ENCODE data around the gene MAGI2. TPM values are rescaled to one million over a fixed set of nuclear protein-coding genes. Genes with fewer than 3 reads are reported as not detected.
A peak's percentile ranks its signal among the peaks of the same experiment; 100 is the strongest.
"Not testable (repeated sequence)": the region's sequence is repeated elsewhere in the genome, so short reads cannot be mapped to it uniquely, and the experiment has no call there.

The MAGI2 gene
- total RNA-seq, 1 experiment from 2014 or later, result 0.34 TPM

- no peaks in the 10 kb centered on the region for H3K36me3 ChIP-seq (ENCODE audit: insufficient read depth, low read length, poor library complexity, severe bottlenecking)
- no peaks in the 10 kb centered on the region for H3K4me1 ChIP-seq (ENCODE audit: insufficient read depth, low read length, poor library complexity, severe bottlenecking)
- ChIA-PET POLR2A (ENCODE audit: low non-redundant PET) (no interaction called here), CTCF (no interaction called here)
- peaks cover 87% of the 10 kb centered on the region for H3K27me3 ChIP-seq (replicated peaks; ENCODE audit: insufficient read depth, low read depth, low read length, poor library complexity)
- BruUV-seq (replicated peaks), result no TSS peak
- H3K4me3 ChIP-seq (ENCODE audit: low read depth, low read length, poor library complexity, severe bottlenecking), result no peak overlapping the region
- no peak overlapping the region for H3K27ac ChIP-seq (ENCODE audit: low read depth, low read length, poor library complexity, severe bottlenecking)
- no peak for TF ChIP-seq CTCF (conservative IDR thresholded peaks at IDR 0.05; ENCODE audit: low read depth, low read length)
- peak; percentile 70 for TF ChIP-seq EZH2 (IDR thresholded peaks at IDR 0.05; ENCODE audit: borderline replicate concordance, low read depth, low read length, poor library complexity, severe bottlenecking)
- intact Hi-C loops (cut with micrococcal nuclease; ENCODE audit: unreplicated experiment), result no loop called here
- H3K9me3 ChIP-seq (ENCODE audit: low read depth, low read length, poor library complexity, severe bottlenecking), result no peaks in the 10 kb centered on the region
- peak; percentile 7 for DNase-seq (ENCODE audit: low spot score)
Observed at GRCh38 chr7:79452032-79452494, 1.4 kb downstream of the MAGI2 start.

- Histone ChIP-seq H3K36me3 (ENCODE audit: insufficient read depth, low read length, poor library complexity, severe bottlenecking) (no peaks in the 10 kb centered on the region), H3K27me3 (replicated peaks; ENCODE audit: insufficient read depth, low read depth, low read length, poor library complexity) (peaks cover 82% of the 10 kb centered on the region), H3K27ac (ENCODE audit: low read depth, low read length, poor library complexity, severe bottlenecking) (no peak overlapping the region), H3K4me3 (ENCODE audit: low read depth, low read length, poor library complexity, severe bottlenecking) (no peak overlapping the region), H3K9me3 (ENCODE audit: low read depth, low read length, poor library complexity, severe bottlenecking) (no peaks in the 10 kb centered on the region), H3K4me1 (ENCODE audit: insufficient read depth, low read length, poor library complexity, severe bottlenecking) (no peaks in the 10 kb centered on the region)
- BruUV-seq (replicated peaks), result no TSS peak
- TF ChIP-seq CTCF (conservative IDR thresholded peaks at IDR 0.05; ENCODE audit: low read depth, low read length) (no peak), EZH2 (IDR thresholded peaks at IDR 0.05; ENCODE audit: borderline replicate concordance, low read depth, low read length, poor library complexity, severe bottlenecking) (no peak)
- ChIA-PET CTCF (no interaction called here), POLR2A (ENCODE audit: low non-redundant PET) (no interaction called here)
- intact Hi-C loops (cut with micrococcal nuclease; ENCODE audit: unreplicated experiment), result no loop called here
- no peak for DNase-seq (ENCODE audit: low spot score)
Observed at GRCh38 chr7:79451580-79451979, 1.9 kb downstream of the MAGI2 start.

GRCh38 chr7:79442766-79443165 is 10.7 kb downstream of the MAGI2 start:
- intact Hi-C loops (cut with micrococcal nuclease; ENCODE audit: unreplicated experiment); CTCF ChIA-PET; POLR2A ChIA-PET (ENCODE audit: low non-redundant PET); H3K9me3 ChIP-seq (ENCODE audit: low read depth, low read length, poor library complexity, severe bottlenecking); H3K4me1 ChIP-seq (ENCODE audit: insufficient read depth, low read length, poor library complexity, severe bottlenecking); DNase-seq (ENCODE audit: low spot score); H3K36me3 ChIP-seq (ENCODE audit: insufficient read depth, low read length, poor library complexity, severe bottlenecking); BruUV-seq (replicated peaks); H3K27me3 ChIP-seq (replicated peaks; ENCODE audit: insufficient read depth, low read depth, low read length, poor library complexity); H3K27ac ChIP-seq (ENCODE audit: low read depth, low read length, poor library complexity, severe bottlenecking); H3K4me3 ChIP-seq (ENCODE audit: low read depth, low read length, poor library complexity, severe bottlenecking): not testable (repeated sequence)

GRCh38 chr7:79436378-79436777 is 17.1 kb downstream of the MAGI2 start:
- TF ChIP-seq CTCF (conservative IDR thresholded peaks at IDR 0.05; ENCODE audit: low read depth, low read length) (no peak), EZH2 (IDR thresholded peaks at IDR 0.05; ENCODE audit: borderline replicate concordance, low read depth, low read length, poor library complexity, severe bottlenecking) (no peak)
- H3K4me1 ChIP-seq (ENCODE audit: insufficient read depth, low read length, poor library complexity, severe bottlenecking), result no peaks in the 10 kb centered on the region
- H3K4me3 ChIP-seq (ENCODE audit: low read depth, low read length, poor library complexity, severe bottlenecking), result no peak overlapping the region
- BruUV-seq (replicated peaks), result no TSS peak
- H3K27ac ChIP-seq (ENCODE audit: low read depth, low read length, poor library complexity, severe bottlenecking), result no peak overlapping the region
- ChIA-PET POLR2A (ENCODE audit: low non-redundant PET) (no interaction called here), CTCF (no interaction called here)
- peaks cover 11% of the 10 kb centered on the region for H3K27me3 ChIP-seq (replicated peaks; ENCODE audit: insufficient read depth, low read depth, low read length, poor library complexity)
- no peak for DNase-seq (ENCODE audit: low spot score)
- no peaks in the 10 kb centered on the region for H3K36me3 ChIP-seq (ENCODE audit: insufficient read depth, low read length, poor library complexity, severe bottlenecking)
- H3K9me3 ChIP-seq (ENCODE audit: low read depth, low read length, poor library complexity, severe bottlenecking), result no peaks in the 10 kb centered on the region
- intact Hi-C loops (cut with micrococcal nuclease; ENCODE audit: unreplicated experiment), result no loop called here

Measured in A673 (cell line).